Suprapubic skin (tissue), 4 donors: ENCODE data around the gene GALNT7. TPM values are rescaled to one million over a fixed set of nuclear protein-coding genes. Genes with fewer than 3 reads are reported as not detected.

Experiments
- DNase-seq, 2 donors: peaks; one replicate each; pipeline ENCODE4 v3.0.0-alpha.2; 2019; ENCODE audit warnings: low spot score in 2 of 2
- H3K27ac ChIP-seq: fragments of 200-600 bp; sonication (generic); one replicate; pipeline ENCODE4 v1.5.1; 2019
- H3K27me3 ChIP-seq: fragments of 200-600 bp; sonication (generic); one replicate; pipeline ENCODE4 v1.5.1; 2019
- H3K36me3 ChIP-seq: fragments of 200-600 bp; sonication (generic); one replicate; pipeline ENCODE4 v1.5.1; 2019
- H3K4me1 ChIP-seq: fragments of 200-600 bp; sonication (generic); one replicate; pipeline ENCODE4 v1.5.1; 2019
- H3K4me3 ChIP-seq: fragments of 200-600 bp; sonication (generic); one replicate; pipeline ENCODE4 v1.5.1; 2019; ENCODE audit warnings: mild to moderate bottlenecking
- H3K9me3 ChIP-seq: fragments of 200-600 bp; sonication (generic); one replicate; pipeline ENCODE4 v1.5.1; 2019
- CTCF ChIP-seq, 2 donors: fragments of 200-600 bp in 1 of 2; fragments of 450-650 bp in 1 of 2; sonication (generic) in 1 of 2; IDR thresholded peaks; one replicate each; pipeline ENCODE4 v1.5.1; 2016 to 2019; ENCODE audit warnings: antibody characterized with exemption in 2 of 2, mild to moderate bottlenecking in 1 of 2, moderate library complexity in 1 of 2
- EP300 ChIP-seq: sonication (generic); formaldehyde crosslinking; IDR thresholded peaks from one replicate; pipeline ENCODE4 v1.6.1; 2017; ENCODE audit warnings: antibody characterized with exemption
- POLR2A ChIP-seq, 2 donors: fragments of 450-650 bp; IDR thresholded peaks; one replicate each; pipeline ENCODE4 v1.6.1; 2017; ENCODE audit warnings: antibody characterized with exemption in 2 of 2, mild to moderate bottlenecking in 2 of 2, moderate library complexity in 2 of 2
- POLR2AphosphoS5 ChIP-seq, 3 donors: sonication (generic); formaldehyde crosslinking; IDR thresholded peaks; one replicate each; pipeline ENCODE4 v1.6.1; 2017; ENCODE audit warnings: antibody characterized with exemption in 3 of 3
- WGBS: methylation state at CpG from one replicate; pipeline ENCODE4 v1.1.5; 2018; 5-methylcytosine and 5-hydroxymethylcytosine counted together
- total RNA-seq, 4 donors: library from RNA; depleted of rRNA; stranded (reverse); fragments of >200 nt; gene quantifications; one replicate each; pipeline ENCODE4 v1.1.0, GENCODE V29; 2016

The GALNT7 gene
- total RNA-seq, 4 donors from 2014 or later, result 7.9 to 13.4 (median 9.5) TPM

DNA sequence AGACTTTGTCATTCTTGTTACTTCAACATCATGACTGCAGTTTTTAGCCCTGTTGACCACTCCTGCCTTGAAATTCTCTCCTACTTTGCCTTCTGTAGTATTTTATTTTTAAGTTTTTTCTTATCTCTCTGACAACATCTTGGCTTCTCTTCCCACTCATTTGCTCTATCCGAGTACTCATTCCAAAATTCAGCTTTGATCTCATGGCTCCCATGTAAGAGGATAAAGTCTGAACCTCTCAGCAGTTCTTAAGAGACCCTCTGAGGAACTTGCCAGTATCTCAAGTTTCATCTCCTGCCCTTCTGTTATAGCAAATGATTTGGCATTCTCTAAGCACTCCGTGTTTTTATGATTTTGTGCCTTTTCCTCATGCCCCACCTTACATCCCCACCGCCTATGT lies 67.7 kb downstream of the GALNT7 start:
- Histone ChIP-seq H3K9me3 (no peaks in the 10 kb centered on the region), H3K27ac (no peak overlapping the region), H3K4me1 (peaks cover 15% of the 10 kb centered on the region), H3K27me3 (no peaks in the 10 kb centered on the region), H3K4me3 (no peak overlapping the region), H3K36me3 (no peaks in the 10 kb centered on the region)
- no peak for DNase-seq
- no peak for TF ChIP-seq POLR2A (IDR thresholded peaks at IDR 0.05)
- no peak for TF ChIP-seq POLR2AphosphoS5 (IDR thresholded peaks at IDR 0.05)
- no peak for TF ChIP-seq EP300
- no peak for TF ChIP-seq CTCF (IDR thresholded peaks at IDR 0.05)
- WGBS, result 63% methylated on average over 3 of the region's 3 CpGs

GRCh38 chr4:173237152-173237551 lies 68.5 kb downstream of the GALNT7 start:
- no peaks in the 10 kb centered on the region for H3K36me3 ChIP-seq
- DNase-seq, result no peak
- H3K4me3 ChIP-seq, result no peak overlapping the region
- WGBS, result 27% methylated on average over 2 of the region's 2 CpGs
- H3K27ac ChIP-seq, result no peak overlapping the region
- peaks cover 15% of the 10 kb centered on the region for H3K4me1 ChIP-seq
- H3K9me3 ChIP-seq, result no peaks in the 10 kb centered on the region
- no peaks in the 10 kb centered on the region for H3K27me3 ChIP-seq
- TF ChIP-seq POLR2A (IDR thresholded peaks at IDR 0.05) (no peak), CTCF (IDR thresholded peaks at IDR 0.05) (no peak), POLR2AphosphoS5 (IDR thresholded peaks at IDR 0.05) (no peak), EP300 (no peak)

DNA sequence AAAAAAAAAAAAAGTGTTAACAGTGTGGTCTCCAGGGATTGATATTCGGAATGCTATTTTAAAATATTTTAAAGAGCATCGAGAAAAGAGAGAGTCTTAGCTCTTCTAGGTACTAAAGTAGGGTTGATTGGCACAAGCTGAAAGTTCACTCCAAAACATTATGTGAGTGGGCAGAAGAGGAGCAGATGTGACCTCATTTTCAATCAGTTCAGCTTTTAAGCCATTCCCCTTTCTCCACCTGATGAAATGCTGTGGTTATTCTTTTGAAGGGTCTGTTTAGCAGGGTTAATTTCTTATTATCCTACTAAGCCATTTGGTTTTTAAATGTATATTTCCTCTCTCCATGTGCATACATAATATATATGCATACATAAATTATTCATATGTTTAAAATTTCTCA lies 69.2 kb downstream of the GALNT7 start:
- Histone ChIP-seq H3K4me1 (peaks cover 15% of the 10 kb centered on the region), H3K4me3 (no peak overlapping the region), H3K27me3 (no peaks in the 10 kb centered on the region), H3K27ac (no peak overlapping the region), H3K36me3 (no peaks in the 10 kb centered on the region), H3K9me3 (no peaks in the 10 kb centered on the region)
- no peak for DNase-seq
- WGBS, result 82% methylated on average over 2 of the region's 2 CpGs
- TF ChIP-seq POLR2AphosphoS5 (IDR thresholded peaks at IDR 0.05), result no peak
- TF ChIP-seq EP300, result no peak
- no peak for TF ChIP-seq CTCF (IDR thresholded peaks at IDR 0.05)
- TF ChIP-seq POLR2A (IDR thresholded peaks at IDR 0.05), result no peak

DNA sequence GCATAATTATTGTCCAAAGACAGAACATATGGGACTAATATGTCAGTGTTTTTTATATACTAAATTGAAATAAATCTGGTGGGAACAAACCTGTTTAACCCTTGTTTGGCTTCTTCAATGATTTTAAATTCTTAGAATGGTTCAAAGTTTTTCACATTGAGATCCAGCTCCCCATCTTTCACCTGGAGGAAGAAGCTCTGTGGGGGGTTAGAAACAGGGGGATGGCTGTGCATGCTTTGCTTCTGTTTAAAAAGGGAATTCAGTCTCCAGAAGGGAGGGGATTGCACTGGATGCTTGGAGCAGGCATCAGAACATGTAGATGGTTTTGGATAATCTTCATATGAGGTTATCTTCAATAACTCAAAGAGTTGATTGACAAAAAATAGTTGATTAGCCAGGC lies 72.1 kb downstream of the GALNT7 start:
- Histone ChIP-seq H3K27ac (no peak overlapping the region), H3K4me3 (no peak overlapping the region), H3K27me3 (no peaks in the 10 kb centered on the region), H3K9me3 (no peaks in the 10 kb centered on the region), H3K4me1 (peaks cover 15% of the 10 kb centered on the region), H3K36me3 (no peaks in the 10 kb centered on the region)
- DNase-seq, result no peak
- no peak for TF ChIP-seq POLR2AphosphoS5 (IDR thresholded peaks at IDR 0.05)
- no peak for TF ChIP-seq CTCF (IDR thresholded peaks at IDR 0.05)
- no peak for TF ChIP-seq EP300
- no peak for TF ChIP-seq POLR2A (IDR thresholded peaks at IDR 0.05)

DNA sequence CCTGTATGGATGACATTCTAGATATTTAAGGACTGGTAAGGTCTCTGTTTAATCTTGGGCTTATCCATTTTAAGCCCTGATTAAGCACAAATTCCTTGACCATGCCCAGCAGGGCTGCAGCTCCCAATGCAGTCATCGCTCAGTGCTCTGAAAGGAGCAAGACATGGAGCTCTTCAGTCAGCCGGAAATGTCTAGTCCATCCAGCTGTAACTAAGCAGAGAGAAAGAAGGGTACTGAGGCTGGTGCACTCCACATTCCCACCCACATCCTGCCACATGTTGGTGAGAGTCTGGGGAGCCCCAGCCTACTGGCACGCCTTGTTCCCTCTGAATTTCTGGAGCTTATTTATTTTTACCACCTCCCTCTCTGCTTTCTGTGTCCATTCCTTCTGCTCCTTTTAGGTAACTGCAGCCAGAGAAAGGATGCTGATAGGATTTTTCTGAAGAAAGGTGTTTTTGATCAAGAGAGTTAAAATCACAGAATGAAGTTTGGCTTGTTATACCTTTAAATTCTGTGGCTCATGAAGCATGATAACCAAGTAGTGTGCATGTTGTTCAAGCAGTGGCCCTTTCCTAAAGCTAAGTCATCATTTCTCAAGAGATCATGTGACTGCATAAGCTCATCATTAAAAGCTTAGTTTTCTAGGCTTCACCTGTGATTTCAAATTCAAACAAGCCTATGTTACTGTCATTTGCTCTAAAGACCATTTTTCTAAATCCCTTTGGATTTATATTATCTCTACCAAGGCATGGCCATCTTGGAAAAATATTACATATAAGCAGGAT lies 74.0 kb downstream of the GALNT7 start:
- TF ChIP-seq POLR2AphosphoS5 (IDR thresholded peaks at IDR 0.05), result no peak
- no peak for TF ChIP-seq POLR2A (IDR thresholded peaks at IDR 0.05)
- no peak for TF ChIP-seq EP300
- no peak for TF ChIP-seq CTCF (IDR thresholded peaks at IDR 0.05)
- H3K9me3 ChIP-seq, result no peaks in the 10 kb centered on the region
- H3K36me3 ChIP-seq, result no peaks in the 10 kb centered on the region
- no peak overlapping the region for H3K4me3 ChIP-seq
- 87% methylated on average over 3 of the region's 3 CpGs for WGBS
- no peak overlapping the region for H3K27ac ChIP-seq
- no peaks in the 10 kb centered on the region for H3K27me3 ChIP-seq
- DNase-seq, result no peak
- H3K4me1 ChIP-seq, result peaks cover 2% of the 10 kb centered on the region
